MM.1S (cell line): ENCODE data around the gene EFR3B.

Source experiments
- DNase-seq: peaks from one replicate; pipeline ENCODE4 v3.0.0-alpha.2; 2015
- H2AFZ ChIP-seq: fragments of 300-600 bp; sonication (generic); 2 replicates; pipeline ENCODE4 v1.6.0; 2016; ENCODE audit warnings: antibody characterized with exemption, low read length
- H3F3A ChIP-seq: fragments of 300-600 bp; sonication (generic); 2 replicates; pipeline ENCODE4 v1.6.1; 2016; ENCODE audit warnings: mild to moderate bottlenecking, antibody characterized with exemption, low read length, moderate library complexity, mixed read lengths; ENCODE audit not compliant: insufficient read depth
- H3K27ac ChIP-seq: fragments of 300-600 bp; sonication (generic); 2 replicates; pipeline ENCODE4 v1.5.1; 2016; ENCODE audit warnings: mild to moderate bottlenecking, low read length
- H3K27me3 ChIP-seq: fragments of 300-600 bp; sonication (generic); replicated peaks from 2 replicates; pipeline ENCODE4 v1.6.0; 2016; ENCODE audit warnings: low read length; ENCODE audit not compliant: insufficient read depth
- H3K36me3 ChIP-seq: fragments of 300-600 bp; sonication (generic); replicated peaks from 2 replicates; pipeline ENCODE4 v1.6.1; 2016; ENCODE audit warnings: mild to moderate bottlenecking, low read length, mixed read lengths; ENCODE audit not compliant: insufficient read depth
- H3K4me1 ChIP-seq: fragments of 300-600 bp; sonication (generic); 2 replicates; pipeline ENCODE4 v1.6.1; 2016; ENCODE audit warnings: low read length, mixed read lengths
- H3K4me2 ChIP-seq: fragments of 300-600 bp; sonication (generic); 2 replicates; pipeline ENCODE4 v1.6.0; 2016; ENCODE audit warnings: low read depth, low read length
- H3K4me3 ChIP-seq: fragments of 300-600 bp; sonication (generic); 2 replicates; pipeline ENCODE4 v1.5.1; 2016; ENCODE audit warnings: low read length, mixed read lengths
- H3K79me2 ChIP-seq: fragments of 300-600 bp; sonication (generic); 2 replicates; pipeline ENCODE4 v1.6.1; 2016; ENCODE audit warnings: mixed run types, low read length, mixed read lengths
- H3K9ac ChIP-seq: fragments of 300-600 bp; sonication (generic); 2 replicates; pipeline ENCODE4 v1.6.1; 2016; ENCODE audit warnings: low read length, mixed read lengths
- H3K9me2 ChIP-seq: fragments of 300-600 bp; sonication (generic); replicated peaks from 2 replicates; pipeline ENCODE4 v1.6.1; 2016; ENCODE audit warnings: mild to moderate bottlenecking, low read length, mixed read lengths; ENCODE audit not compliant: insufficient read depth
- H3K9me3 ChIP-seq: fragments of 300-600 bp; sonication (generic); replicated peaks from 2 replicates; pipeline ENCODE4 v1.6.1; 2016; ENCODE audit warnings: mild to moderate bottlenecking, low read length, mixed read lengths; ENCODE audit not compliant: insufficient read depth
- H4K20me1 ChIP-seq: fragments of 300-600 bp; sonication (generic); 2 replicates; pipeline ENCODE4 v1.6.1; 2016; ENCODE audit warnings: mild to moderate bottlenecking, low read length, moderate library complexity, mixed read lengths; ENCODE audit not compliant: insufficient read depth
- CTCF ChIP-seq: fragments of 300-600 bp; sonication (generic); IDR thresholded peaks from 2 replicates; pipeline ENCODE4 v1.5.1; 2016; ENCODE audit warnings: antibody characterized with exemption, low read length, mixed read lengths
- EZH2 ChIP-seq: fragments of 300-600 bp; sonication (generic); optimal IDR thresholded peaks from 2 replicates; pipeline ENCODE3; 2017; ENCODE audit warnings: low read depth, mild to moderate bottlenecking, antibody characterized with exemption, low read length, mixed read lengths
- EZH2phosphoT487 ChIP-seq: fragments of 300-600 bp; sonication (generic); IDR thresholded peaks from 2 replicates; pipeline ENCODE4 v1.6.1; 2018; ENCODE audit warnings: antibody characterized with exemption, low read length

EFR3B gene

GRCh38 chr2:25055376-25055920 lies 13.6 kb downstream of the EFR3B start:
- Histone ChIP-seq H3K9me3 (no peaks in the 10 kb centered on the region), H3K4me2 (no peak overlapping the region), H3K27ac (no peak overlapping the region), H3K27me3 (no peaks in the 10 kb centered on the region), H3K4me1 (no peaks in the 10 kb centered on the region), H4K20me1 (no peaks in the 10 kb centered on the region), H3K79me2 (no peaks in the 10 kb centered on the region), H3K9ac (no peak overlapping the region), H3K4me3 (no peak overlapping the region), H3K9me2 (no peaks in the 10 kb centered on the region), H2AFZ (no peak overlapping the region), H3K36me3 (no peaks in the 10 kb centered on the region), H3F3A (no peaks in the 10 kb centered on the region)
- DNase-seq = no peak
- TF ChIP-seq EZH2 (no peak), EZH2phosphoT487 (no peak), CTCF (no peak)

DNA sequence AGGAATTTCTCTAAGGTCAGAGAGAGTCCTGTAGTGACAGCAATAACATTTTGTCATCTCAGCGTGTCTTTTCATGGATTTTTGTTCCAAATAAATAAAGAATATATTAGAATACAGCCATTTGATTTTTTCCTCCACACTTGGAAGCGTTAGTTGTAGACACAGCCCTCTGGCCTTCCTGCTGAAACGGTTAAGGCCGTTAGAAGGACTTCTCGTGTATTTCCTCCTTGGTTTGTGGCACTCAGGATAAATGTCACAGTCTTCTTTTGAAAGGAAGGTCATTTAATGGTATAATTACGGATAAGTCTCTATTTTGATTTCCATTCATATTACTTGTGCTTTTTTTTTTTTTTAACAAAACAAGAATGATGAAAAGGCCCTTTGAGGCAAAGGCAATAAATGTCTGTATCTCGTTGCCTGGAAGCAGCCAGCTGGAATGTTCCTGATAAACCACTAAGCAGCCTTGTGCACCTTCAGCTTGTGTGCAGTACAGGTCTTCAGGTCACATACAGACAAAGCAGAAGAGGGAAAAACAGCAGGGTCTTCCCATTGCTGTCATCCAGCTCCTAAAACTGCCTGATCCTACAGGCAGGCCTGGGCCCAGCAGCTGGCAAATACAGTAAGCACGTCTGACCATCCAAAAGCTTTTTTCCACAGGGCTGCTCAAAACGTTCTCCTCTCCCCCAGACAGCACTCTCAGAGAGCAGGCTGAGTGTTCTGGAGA lies 14.4 kb downstream of the EFR3B start:
- Histone ChIP-seq H3K9me2 (no peaks in the 10 kb centered on the region), H3K27me3 (no peaks in the 10 kb centered on the region), H3K4me2 (no peak overlapping the region), H3K27ac (no peak overlapping the region), H3K4me1 (no peaks in the 10 kb centered on the region), H4K20me1 (no peaks in the 10 kb centered on the region), H3K9ac (no peak overlapping the region), H2AFZ (no peak overlapping the region), H3K4me3 (no peak overlapping the region), H3K79me2 (no peaks in the 10 kb centered on the region), H3K9me3 (no peaks in the 10 kb centered on the region), H3K36me3 (no peaks in the 10 kb centered on the region), H3F3A (no peaks in the 10 kb centered on the region)
- TF ChIP-seq EZH2phosphoT487 (no peak), EZH2 (no peak), CTCF (no peak)
- no peak for DNase-seq

GRCh38 chr2:25062511-25062917 lies 20.6 kb downstream of the EFR3B start:
- no peak overlapping the region for H3K4me3 ChIP-seq
- H3K27me3 ChIP-seq = no peaks in the 10 kb centered on the region
- no peak overlapping the region for H3K27ac ChIP-seq
- no peaks in the 10 kb centered on the region for H3K79me2 ChIP-seq
- no peaks in the 10 kb centered on the region for H3K9me2 ChIP-seq
- no peaks in the 10 kb centered on the region for H3F3A ChIP-seq
- no peaks in the 10 kb centered on the region for H4K20me1 ChIP-seq
- peaks cover 15% of the 10 kb centered on the region; the same call in 1 of the 2 replicates for H3K4me1 ChIP-seq
- H3K9ac ChIP-seq = no peak overlapping the region
- H3K4me2 ChIP-seq = no peak overlapping the region
- H3K36me3 ChIP-seq = no peaks in the 10 kb centered on the region
- TF ChIP-seq CTCF = no peak
- TF ChIP-seq EZH2phosphoT487 = no peak
- no peak for TF ChIP-seq EZH2
- no peak for DNase-seq
- H3K9me3 ChIP-seq = no peaks in the 10 kb centered on the region
- H2AFZ ChIP-seq = no peak overlapping the region
